CD4-positive, alpha-beta T cell treated with Interleukin-6 for 4 hours (primary cell): ENCODE measurements around the gene G6PC2.

Source experiments
- DNase-seq: peaks from one replicate; pipeline ENCODE4 v3.0.0-alpha.2; 2020; ENCODE audit warnings: mixed read lengths

Gene G6PC2

DNA sequence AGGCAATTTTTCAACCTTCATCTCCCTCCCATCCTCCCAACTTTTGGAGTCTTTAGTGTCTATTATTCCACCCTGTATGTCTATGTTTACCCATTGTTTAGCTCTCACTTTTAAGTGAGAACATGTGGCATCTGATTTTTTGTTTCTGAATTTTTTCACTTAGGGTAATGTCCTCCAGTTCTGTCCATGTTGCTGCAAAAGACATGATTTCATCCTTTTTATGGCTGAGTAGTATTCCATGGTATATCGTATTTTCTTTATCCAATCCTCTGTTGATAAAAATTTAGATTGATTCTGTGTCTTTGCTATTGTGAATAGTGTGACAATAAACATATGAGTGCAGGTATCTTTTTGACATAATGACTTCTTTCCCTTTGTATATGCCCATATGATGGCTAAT, 48.2 kb downstream of the G6PC2 start:
- no peak for DNase-seq

DNA sequence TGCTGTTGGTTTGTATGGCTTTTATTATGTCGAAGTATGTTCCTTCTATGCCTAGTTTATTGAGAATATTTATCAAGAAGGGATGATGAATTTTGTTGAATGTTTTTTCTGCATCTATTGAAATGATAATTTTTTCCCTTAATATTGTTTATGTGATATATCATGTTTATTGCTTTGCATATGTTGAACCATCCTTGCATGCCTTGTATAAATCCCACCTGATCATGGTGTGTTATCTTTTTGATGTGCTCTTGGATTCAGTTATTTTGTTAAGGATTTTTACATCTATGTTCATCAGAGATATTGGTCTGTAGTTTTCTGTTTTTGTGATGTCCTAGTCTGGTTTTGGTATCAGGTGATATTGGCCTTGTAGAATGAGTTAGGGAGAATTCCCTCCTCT, 50.8 kb downstream of the G6PC2 start:
- DNase-seq = no peak

DNA sequence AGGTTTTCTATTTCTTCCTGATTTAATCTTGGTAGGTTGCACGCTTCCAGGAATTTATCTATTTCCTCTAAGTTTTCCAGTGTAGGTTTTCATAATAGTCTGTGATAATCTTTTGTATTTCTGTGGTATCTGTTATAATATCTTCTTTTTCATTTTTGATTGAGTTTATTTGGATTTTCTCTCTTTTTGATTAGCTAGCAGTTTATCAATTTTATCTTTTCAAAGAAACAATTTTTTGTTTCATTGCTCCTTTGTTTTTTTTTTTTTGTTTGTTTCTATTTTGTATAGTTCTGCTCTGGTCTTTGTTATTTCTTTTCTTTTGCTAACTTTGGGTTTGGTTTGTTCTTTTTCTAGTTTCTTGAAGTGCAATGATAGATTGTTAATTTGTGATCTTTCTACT, 51.3 kb downstream of the G6PC2 start:
- no peak for DNase-seq

DNA sequence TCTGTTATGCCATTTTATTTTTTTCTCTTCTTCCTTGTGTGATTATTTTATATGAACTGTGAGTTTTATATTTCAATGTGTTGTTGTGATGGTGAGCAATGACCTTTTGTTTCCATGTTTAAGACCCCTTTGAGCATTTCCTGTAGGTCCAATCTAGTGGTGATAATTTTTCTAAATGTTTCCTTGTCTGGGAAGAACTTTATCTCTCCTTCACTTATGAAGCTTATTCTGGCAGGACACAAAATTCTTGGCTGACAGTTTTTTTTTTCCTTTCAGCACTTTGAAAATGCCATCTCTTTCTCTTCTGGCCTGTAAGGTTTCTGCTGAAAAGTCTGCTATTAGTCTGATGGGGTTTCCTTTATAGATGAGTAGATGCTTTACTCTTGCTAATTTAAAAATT, 53.2 kb downstream of the G6PC2 start:
- DNase-seq = no peak

DNA sequence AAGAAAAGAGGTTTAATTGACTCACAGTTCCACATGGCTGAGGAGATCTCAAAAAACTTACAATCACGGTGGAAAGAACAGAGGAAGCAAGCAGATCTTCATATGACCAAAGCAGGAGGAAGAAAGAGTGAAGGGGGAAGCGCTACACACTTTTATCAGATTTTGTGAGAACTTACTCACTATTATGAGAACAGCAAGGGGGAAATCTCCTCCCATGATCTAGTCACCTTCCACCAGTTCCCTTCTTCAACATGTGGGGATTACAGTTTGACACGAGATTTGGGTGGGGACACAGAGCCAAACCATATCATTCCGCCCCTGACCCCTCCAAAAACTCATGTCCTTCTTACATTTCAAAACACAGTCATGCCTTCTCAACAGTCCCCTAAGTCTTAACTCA, 54.2 kb downstream of the G6PC2 start:
- DNase-seq = no peak

DNA sequence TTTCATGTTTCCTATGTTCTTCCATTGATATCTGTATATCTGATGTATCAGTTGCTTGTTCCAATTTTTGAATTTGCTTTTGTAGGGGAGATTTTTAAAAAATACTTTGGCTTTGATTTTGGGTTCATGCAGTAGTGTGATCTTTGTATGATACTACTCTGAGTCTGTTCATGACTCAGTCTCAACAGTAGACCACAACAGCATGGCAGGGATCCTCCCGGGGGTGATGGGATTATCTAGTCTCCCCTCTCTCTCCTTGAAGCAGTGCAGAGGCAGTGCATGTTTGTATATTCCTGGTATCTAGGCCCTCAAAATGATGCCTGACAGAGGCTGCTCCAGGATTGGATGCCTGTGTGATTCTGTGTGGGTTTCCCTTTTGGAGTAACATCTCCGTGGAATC, 55.3 kb downstream of the G6PC2 start:
- no peak for DNase-seq
